Gastrocnemius medialis (tissue), 4 donors: ENCODE data around the gene PRR23E.

Source experiments
- CTCF ChIP-seq, 5 experiments: fragments of 450-650 bp in 3 of 5; fragments of 200-600 bp in 2 of 5; sonication (generic) in 2 of 5; IDR thresholded peaks in 4 of 5; conservative IDR thresholded peaks in 1 of 5; 1 replicate in 4 of 5; 2 replicates in 1 of 5; pipeline ENCODE4 v1.5.1; 2016 to 2019; ENCODE audit warnings: antibody characterized with exemption in 5 of 5, mild to moderate bottlenecking in 3 of 5, moderate library complexity in 3 of 5
- POLR2A ChIP-seq, 2 donors: fragments of 450-650 bp; IDR thresholded peaks; one replicate each; pipeline ENCODE4 v1.6.1; 2017; ENCODE audit warnings: antibody characterized with exemption in 2 of 2, mild to moderate bottlenecking in 2 of 2, moderate library complexity in 2 of 2

GRCh38 chr3:127209840-127210653 is 17.1 kb downstream of the PRR23E start:
- TF ChIP-seq CTCF (IDR thresholded peaks at IDR 0.05 in 4 of 5, conservative IDR thresholded peaks at IDR 0.05 in 1 of 5) (no peak), POLR2A (IDR thresholded peaks at IDR 0.05) (no peak)
